ENCODE results near the gene SLAIN1.
"Not testable (repeated sequence)": the region's sequence is repeated elsewhere in the genome, so short reads cannot be mapped to it uniquely, and the experiment has no call there.

Gene SLAIN1

GRCh38 chr13:77697217-77698103, at the start of gene SLAIN1:
Gene SLAIN1, plus strand, starts transcription at chr13:77697687. Its CDS starts 227 bp downstream, at chr13:77697914.
- no peak for DNase-seq (ENCODE audit: low read depth)

- no peak for DNase-seq (ENCODE audit: low read depth)
Measured at GRCh38 chr13:77650409-77650808, 47.1 kb upstream of the SLAIN1 start.

GRCh38 chr13:77653301-77653700, 44.2 kb upstream of the SLAIN1 start:
- no peak for DNase-seq (ENCODE audit: low read depth)

- not testable (repeated sequence) for DNase-seq (ENCODE audit: low read depth)
Measured at GRCh38 chr13:77660016-77660415, 37.5 kb upstream of the SLAIN1 start.

- DNase-seq (ENCODE audit: low read depth): no peak
Measured at GRCh38 chr13:77660841-77661250, 36.6 kb upstream of the SLAIN1 start.

GRCh38 chr13:77662301-77662700, 35.2 kb upstream of the SLAIN1 start:
- DNase-seq (ENCODE audit: low read depth): not testable (repeated sequence)

- not testable (repeated sequence) for DNase-seq (ENCODE audit: low read depth)
Measured at GRCh38 chr13:77662831-77663230, 34.7 kb upstream of the SLAIN1 start.

- no peak for DNase-seq (ENCODE audit: low read depth)
Measured at GRCh38 chr13:77674852-77675251, 22.6 kb upstream of the SLAIN1 start.

- no peak for DNase-seq (ENCODE audit: low read depth)
Measured at GRCh38 chr13:77678691-77679235, 18.7 kb upstream of the SLAIN1 start.

GRCh38 chr13:77687799-77688198, 9.7 kb upstream of the SLAIN1 start:
- no peak for DNase-seq (ENCODE audit: low read depth)

GRCh38 chr13:77691871-77692270, 5.6 kb upstream of the SLAIN1 start:
- no peak for DNase-seq (ENCODE audit: low read depth)

GRCh38 chr13:77692746-77693448, 4.6 kb upstream of the SLAIN1 start:
- DNase-seq (ENCODE audit: low read depth): no peak

GRCh38 chr13:77693449-77693940, 4.0 kb upstream of the SLAIN1 start:
- DNase-seq (ENCODE audit: low read depth): no peak

GRCh38 chr13:77696006-77696878, 1.2 kb upstream of the SLAIN1 start:
- no peak for DNase-seq (ENCODE audit: low read depth)

- DNase-seq (ENCODE audit: low read depth): no peak
Measured at GRCh38 chr13:77696879-77697216, 639 bp upstream of the SLAIN1 start.

- no peak for DNase-seq (ENCODE audit: low read depth)
Measured at GRCh38 chr13:77698201-77699058, 943 bp downstream of the SLAIN1 start.

- no peak for DNase-seq (ENCODE audit: low read depth)
Measured at GRCh38 chr13:77699059-77699680, 1.7 kb downstream of the SLAIN1 start.

- DNase-seq (ENCODE audit: low read depth): no peak
Measured at GRCh38 chr13:77701305-77701704, 3.8 kb downstream of the SLAIN1 start.

- DNase-seq (ENCODE audit: low read depth): no peak
Measured at GRCh38 chr13:77702366-77702765, 4.9 kb downstream of the SLAIN1 start.

- DNase-seq (ENCODE audit: low read depth): no peak
Measured at GRCh38 chr13:77703408-77703807, 5.9 kb downstream of the SLAIN1 start.

All from fibroblast of gingiva (primary cell).